ENCODE data around the gene PAQR4. TPM values are rescaled to one million over a fixed set of nuclear protein-coding genes. Genes with fewer than 3 reads are reported as not detected.

The PAQR4 gene
- total and polyA plus RNA-seq, 2 of the 13 experiments (the other 11 are each of a cell fraction or from before 2014, with no cell fraction given), result 15.9 to 24.8 TPM

- FAIRE-seq (no peak), ATAC-seq (no peak), DNase-seq (ENCODE audit: low spot score) (no peak)
- no peak overlapping the region for H3K27ac ChIP-seq (ENCODE audit: extremely low read length, insufficient read depth, low read length)
- H3K27me3 ChIP-seq (ENCODE audit: control insufficient read depth in 1 of 2, insufficient read depth in 2 of 2, low read length in 2 of 2), result no peaks in the 10 kb centered on the region
- BruUV-seq (replicated peaks), result no TSS peak
- no peak overlapping the region for H2AFZ ChIP-seq (ENCODE audit: low read length)
- no peak overlapping the region for H3K9ac ChIP-seq (ENCODE audit: insufficient read depth, low read depth, low read length)
- ChIA-PET POLR2A (interaction anchor here (0.9 kb wide), 1 partner anchor 26 kb away, joined by 3 read pairs; no protein-coding TSS in a partner anchor), CTCF (ENCODE audit: low intra/inter-chr PET ratio, low total read pairs) (interaction anchor here (2.0 kb wide), 1 partner anchor 28 kb away, joined by 5 read pairs; no protein-coding TSS in a partner anchor)
- in situ Hi-C loops (cut with HindIII; ENCODE audit: extremely low pct_ligation_motif_present, low pct_unique_long_range_greater_than_20kb), result no loop called here
- 87% methylated on average over 5 of the region's 12 CpGs for WGBS (ENCODE audit: low lambda C conversion rate)
- no peaks in the 10 kb centered on the region for H3K79me2 ChIP-seq (ENCODE audit: insufficient read depth, low read length)
- no peak overlapping the region for H3K4me3 ChIP-seq (replicated peaks in 1 of 3; ENCODE audit: insufficient read depth in 1 of 3, low read depth in 2 of 3, low read length in 3 of 3)
- no peaks in the 10 kb centered on the region for H4K20me1 ChIP-seq (ENCODE audit: insufficient read depth, low read length)
- intact Hi-C loops (cut with micrococcal nuclease; ENCODE audit: unreplicated experiment), result no loop called here
- no peaks in the 10 kb centered on the region for H3K9me3 ChIP-seq (ENCODE audit: low read length)
- no peak overlapping the region for H3K4me2 ChIP-seq (ENCODE audit: low read depth, low read length)
- H3K36me3 ChIP-seq (replicated peaks in 1 of 2; ENCODE audit: control insufficient read depth in 1 of 2, insufficient read depth in 2 of 2, low read length in 2 of 2), result no peaks in the 10 kb centered on the region
- peaks cover 24% of the 10 kb centered on the region for H3K4me1 ChIP-seq (ENCODE audit: insufficient read depth, low read length)
- TF ChIP-seq ISL2 (CRISPR knock-in tag; IDR thresholded peaks at IDR 0.05) (no peak), SMARCC2 (IDR thresholded peaks at IDR 0.05) (no peak), LCORL (IDR thresholded peaks at IDR 0.05) (no peak), LCORL (CRISPR knock-in tag; IDR thresholded peaks at IDR 0.05) (no peak), ZBTB37 (CRISPR knock-in tag; IDR thresholded peaks at IDR 0.05) (no peak), ATF6 (CRISPR knock-in tag; conservative IDR thresholded peaks at IDR 0.05) (no peak), NFYC (CRISPR knock-in tag; IDR thresholded peaks at IDR 0.05) (no peak), ZNF407 (CRISPR knock-in tag; IDR thresholded peaks at IDR 0.05; ENCODE audit: not compliant biosample characterization) (no peak), CERS6 (CRISPR knock-in tag; IDR thresholded peaks at IDR 0.05) (no peak), CBFB (CRISPR knock-in tag; IDR thresholded peaks at IDR 0.05) (no peak), KLF11 (CRISPR knock-in tag; IDR thresholded peaks at IDR 0.05) (no peak), ZBTB20 (CRISPR knock-in tag; IDR thresholded peaks at IDR 0.05; ENCODE audit: borderline replicate concordance, low read depth) (no peak)
Observed at GRCh38 chr16:3001316-3001715, 32.2 kb downstream of the PAQR4 start.
